ENCODE measurements around the gene TECTB. TPM values are rescaled to one million over a fixed set of nuclear protein-coding genes. Genes with fewer than 3 reads are reported as not detected.

The TECTB gene
- total and polyA plus RNA-seq, 9 of the 15 experiments (the other 6 are each of a cell fraction or from before 2014, with no cell fraction given): not detected

DNA sequence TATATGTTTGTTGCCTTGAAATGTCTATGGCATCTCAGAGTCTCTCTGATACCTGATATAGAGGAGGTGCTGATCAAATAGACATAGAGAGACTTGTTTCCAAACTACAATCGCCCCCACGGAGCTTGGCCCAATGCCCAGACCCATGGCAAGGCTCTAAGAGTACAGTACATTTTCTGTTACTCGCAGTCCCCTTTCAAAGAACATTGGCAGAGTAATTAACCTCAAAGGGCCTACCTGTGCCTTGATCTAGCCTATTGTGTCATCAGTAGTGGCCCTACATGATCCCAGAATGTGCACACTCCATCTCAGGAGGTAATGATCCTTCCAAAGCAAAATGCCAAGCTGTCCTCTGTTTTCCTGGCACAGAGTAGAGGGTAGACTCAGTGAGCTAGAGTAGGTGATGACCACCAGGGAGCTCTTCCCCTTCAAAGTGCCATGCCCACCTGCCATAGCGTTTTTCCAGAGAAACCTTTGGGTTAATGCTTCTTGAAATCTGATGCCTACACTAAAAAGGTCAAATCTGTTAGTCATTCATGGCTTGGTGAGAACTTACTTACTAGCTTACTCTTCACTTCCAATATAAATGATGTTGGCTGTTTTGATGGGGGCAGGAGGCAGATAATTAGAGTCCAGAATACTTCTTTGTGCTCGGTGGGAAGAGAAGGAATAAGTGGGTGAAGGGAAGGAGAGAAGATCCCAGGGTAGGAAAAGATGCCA is 49.5 kb downstream of the TECTB start:
- intact Hi-C loops (cut with micrococcal nuclease) (no loop called here), in situ Hi-C loops (cut with MboI) (loop anchor here (5.0 kb wide), 1 partner anchor 45 kb away; no protein-coding TSS in a partner anchor)
- H3K79me2 ChIP-seq (ENCODE audit: control insufficient read depth, insufficient read depth, low read length): no peaks in the 10 kb centered on the region
- BruUV-seq (replicated peaks): no TSS peak
- no peak for DNase-seq (ENCODE audit: extremely low read depth in 1 of 4, low spot score in 3 of 4)
- no peak overlapping the region for H3K27ac ChIP-seq (ENCODE audit: extremely low read depth, low read depth, low read length)
- H4K20me1 ChIP-seq (replicated peaks; ENCODE audit: control insufficient read depth, insufficient read depth, low read length): no peaks in the 10 kb centered on the region
- H3K36me3 ChIP-seq (ENCODE audit: control insufficient read depth, insufficient read depth, low read length): no peaks in the 10 kb centered on the region
- H3K9me1 ChIP-seq (ENCODE audit: control insufficient read depth, insufficient read depth, low read length): no peaks in the 10 kb centered on the region
- 3% methylated on average over 5 of the region's 5 CpGs for WGBS (ENCODE audit: insufficient coverage, low coverage, missing lambda C conversion rate)
- FAIRE-seq: no peak
- H2AFZ ChIP-seq (ENCODE audit: low read depth, low read length): no peak overlapping the region
- H3K27me3 ChIP-seq (ENCODE audit: control insufficient read depth in 2 of 2, insufficient read depth in 2 of 2, low read length in 2 of 2): peaks cover 0 to 3% of the 10 kb centered on the region in 2 experiments; a peak in 1 of 5 replicates
- ATAC-seq: no peak
- no peak overlapping the region for H3K9ac ChIP-seq (ENCODE audit: insufficient read depth in 1 of 2, low read depth in 2 of 2, low read length in 2 of 2)
- no peak overlapping the region for H3K4me2 ChIP-seq (ENCODE audit: insufficient read depth, low read length)
- H3K4me1 ChIP-seq (replicated peaks in 1 of 2; ENCODE audit: control insufficient read depth in 2 of 2, insufficient read depth in 2 of 2, low read length in 2 of 2): peaks cover 0 to 10% of the 10 kb centered on the region in 2 experiments; a peak in 2 of 5 replicates
- CTCF ChIA-PET (ENCODE audit: low intra/inter-chr PET ratio): no interaction called here
- POLR2A ChIA-PET: interaction anchor here (0.6 kb wide), 1 partner anchor 67 kb away, joined by 3 read pairs; no protein-coding TSS in a partner anchor
- no peak overlapping the region for H3K4me3 ChIP-seq
- H3K9me3 ChIP-seq (replicated peaks; ENCODE audit: control insufficient read depth, insufficient read depth, low read depth, low read length): no peaks in the 10 kb centered on the region
- TF ChIP-seq, protein P1, sequence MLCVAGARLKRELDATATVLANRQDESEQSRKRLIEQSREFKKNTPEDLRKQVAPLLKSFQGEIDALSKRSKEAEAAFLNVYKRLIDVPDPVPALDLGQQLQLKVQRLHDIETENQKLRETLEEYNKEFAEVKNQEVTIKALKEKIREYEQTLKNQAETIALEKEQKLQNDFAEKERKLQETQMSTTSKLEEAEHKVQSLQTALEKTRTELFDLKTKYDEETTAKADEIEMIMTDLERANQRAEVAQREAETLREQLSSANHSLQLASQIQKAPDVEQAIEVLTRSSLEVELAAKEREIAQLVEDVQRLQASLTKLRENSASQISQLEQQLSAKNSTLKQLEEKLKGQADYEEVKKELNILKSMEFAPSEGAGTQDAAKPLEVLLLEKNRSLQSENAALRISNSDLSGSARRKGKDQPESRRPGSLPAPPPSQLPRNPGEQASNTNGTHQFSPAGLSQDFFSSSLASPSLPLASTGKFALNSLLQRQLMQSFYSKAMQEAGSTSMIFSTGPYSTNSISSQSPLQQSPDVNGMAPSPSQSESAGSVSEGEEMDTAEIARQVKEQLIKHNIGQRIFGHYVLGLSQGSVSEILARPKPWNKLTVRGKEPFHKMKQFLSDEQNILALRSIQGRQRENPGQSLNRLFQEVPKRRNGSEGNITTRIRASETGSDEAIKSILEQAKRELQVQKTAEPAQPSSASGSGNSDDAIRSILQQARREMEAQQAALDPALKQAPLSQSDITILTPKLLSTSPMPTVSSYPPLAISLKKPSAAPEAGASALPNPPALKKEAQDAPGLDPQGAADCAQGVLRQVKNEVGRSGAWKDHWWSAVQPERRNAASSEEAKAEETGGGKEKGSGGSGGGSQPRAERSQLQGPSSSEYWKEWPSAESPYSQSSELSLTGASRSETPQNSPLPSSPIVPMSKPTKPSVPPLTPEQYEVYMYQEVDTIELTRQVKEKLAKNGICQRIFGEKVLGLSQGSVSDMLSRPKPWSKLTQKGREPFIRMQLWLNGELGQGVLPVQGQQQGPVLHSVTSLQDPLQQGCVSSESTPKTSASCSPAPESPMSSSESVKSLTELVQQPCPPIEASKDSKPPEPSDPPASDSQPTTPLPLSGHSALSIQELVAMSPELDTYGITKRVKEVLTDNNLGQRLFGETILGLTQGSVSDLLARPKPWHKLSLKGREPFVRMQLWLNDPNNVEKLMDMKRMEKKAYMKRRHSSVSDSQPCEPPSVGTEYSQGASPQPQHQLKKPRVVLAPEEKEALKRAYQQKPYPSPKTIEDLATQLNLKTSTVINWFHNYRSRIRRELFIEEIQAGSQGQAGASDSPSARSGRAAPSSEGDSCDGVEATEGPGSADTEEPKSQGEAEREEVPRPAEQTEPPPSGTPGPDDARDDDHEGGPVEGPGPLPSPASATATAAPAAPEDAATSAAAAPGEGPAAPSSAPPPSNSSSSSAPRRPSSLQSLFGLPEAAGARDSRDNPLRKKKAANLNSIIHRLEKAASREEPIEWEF (CRISPR knock-in tag; IDR thresholded peaks at IDR 0.05): no peak
- TF ChIP-seq TAF1 (IDR thresholded peaks at IDR 0.05; ENCODE audit: control insufficient read depth, extremely low read depth, insufficient read depth, low read length, severe bottlenecking) (no peak), ZFP36 (IDR thresholded peaks at IDR 0.05; ENCODE audit: low read depth, low read length, partially characterized antibody) (no peak), ZEB2 (IDR thresholded peaks at IDR 0.05) (no peak), ZNF354B (CRISPR knock-in tag; IDR thresholded peaks at IDR 0.05) (no peak), SRSF9 (IDR thresholded peaks at IDR 0.05; ENCODE audit: borderline replicate concordance, low read depth, low read length) (no peak), SMARCC2 (IDR thresholded peaks at IDR 0.05; ENCODE audit: low read depth) (no peak), SNRNP70 (optimal IDR thresholded peaks at IDR 0.05; ENCODE audit: low read depth, low read length) (no peak), HDAC3 (IDR thresholded peaks at IDR 0.05; ENCODE audit: borderline replicate concordance, partially characterized antibody) (no peak), ZKSCAN1 (IDR thresholded peaks at IDR 0.05; ENCODE audit: low read depth, low read length) (no peak), MYBL2 (IDR thresholded peaks at IDR 0.05; ENCODE audit: low read depth) (no peak), MYBL2 (CRISPR knock-in tag; IDR thresholded peaks at IDR 0.05; ENCODE audit: borderline replicate concordance) (no peak), POLR2AphosphoS5 (IDR thresholded peaks at IDR 0.05; ENCODE audit: control insufficient read depth, insufficient read depth, low read depth, low read length) (no peak), POLR3A (IDR thresholded peaks at IDR 0.05; ENCODE audit: borderline replicate concordance, extremely low read depth, insufficient read depth, insufficient read length) (no peak)
- TF ChIP-seq, protein P2, sequence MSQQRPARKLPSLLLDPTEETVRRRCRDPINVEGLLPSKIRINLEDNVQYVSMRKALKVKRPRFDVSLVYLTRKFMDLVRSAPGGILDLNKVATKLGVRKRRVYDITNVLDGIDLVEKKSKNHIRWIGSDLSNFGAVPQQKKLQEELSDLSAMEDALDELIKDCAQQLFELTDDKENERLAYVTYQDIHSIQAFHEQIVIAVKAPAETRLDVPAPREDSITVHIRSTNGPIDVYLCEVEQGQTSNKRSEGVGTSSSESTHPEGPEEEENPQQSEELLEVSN (IDR thresholded peaks at IDR 0.05; ENCODE audit: borderline replicate concordance in 1 of 2, extremely low read depth in 1 of 2, insufficient read depth in 1 of 2, insufficient read length in 1 of 2, low read depth in 1 of 2, low read length in 1 of 2, poor library complexity in 1 of 2, severe bottlenecking in 1 of 2): no peak
